Progenitor cell of endocrine pancreas (in vitro differentiated cells): Measurements from ENCODE around the gene ZNF195. TPM values are rescaled to one million over a fixed set of nuclear protein-coding genes. Genes with fewer than 3 reads are reported as not detected.
"Not testable (repeated sequence)": the region's sequence is repeated elsewhere in the genome, so short reads cannot be mapped to it uniquely, and the experiment has no call there.

Experiments used
- DNase-seq: peaks from one replicate; pipeline ENCODE4 v3.0.0; 2021; ENCODE audit warnings: low spot score; ENCODE audit not compliant: unreplicated experiment
- H3K27ac Mint-ChIP-seq: 2 replicates; pipeline ENCODE4 v1.8.0; 2021; ENCODE audit warnings: mild to moderate bottlenecking, moderate library complexity, mixed read lengths
- H3K27me3 Mint-ChIP-seq: 2 replicates; pipeline ENCODE4 v1.8.0; 2021; ENCODE audit warnings: mixed read lengths
- H3K36me3 Mint-ChIP-seq: 2 replicates; pipeline ENCODE4 v1.8.0; 2022; ENCODE audit warnings: mixed read lengths; ENCODE audit not compliant: insufficient read depth
- H3K4me1 Mint-ChIP-seq: 2 replicates; pipeline ENCODE4 v1.8.0; 2021; ENCODE audit warnings: low read depth, mixed read lengths
- H3K4me3 Mint-ChIP-seq: 2 replicates; pipeline ENCODE4 v1.8.0; 2021; ENCODE audit warnings: low read depth, mild to moderate bottlenecking, moderate library complexity, mixed read lengths
- H3K9me3 Mint-ChIP-seq: 2 replicates; pipeline ENCODE4 v1.8.0; 2021; ENCODE audit warnings: low read depth, mixed read lengths
- CTCF ChIP-seq: fragments of 200-600 bp; sonication (generic); IDR thresholded peaks from one replicate; pipeline ENCODE4 v1.5.0; 2021; ENCODE audit warnings: antibody characterized with exemption, mild to moderate bottlenecking; ENCODE audit not compliant: unreplicated experiment
- long read RNA-seq: library from polyadenylated mRNA; unstranded; transcript quantifications from one replicate; pipeline ENCODE4 v2.0.0, GENCODE V29; 2020
- total RNA-seq: library from RNA; stranded (reverse); gene quantifications from 2 replicates; pipeline ENCODE4 v1.2.1, GENCODE V29; 2021

Gene ZNF195
- total RNA-seq: 83.9 and 88.8 TPM in 2 replicates
- long read RNA-seq, transcript ZNF195-203 (5 exons, 3,145 nt): minor isoform, 5 of 341 reads
- long read RNA-seq, transcript ZNF195-215 (6 exons, 2,008 nt): minor isoform, 16 of 341 reads
- long read RNA-seq, transcript ZNF195-204 (4 exons, 2,970 nt): major isoform, 134 of 341 reads
- long read RNA-seq, transcript ZNF195-201 (5 exons, 2,021 nt): minor isoform, 48 of 341 reads
- long read RNA-seq, partial matches to known transcripts: 3 of 341 reads
- long read RNA-seq, other reads (novel, unspliced or antisense): 126 of 341 reads

GRCh38 chr11:3378426-3379423 is at the start of gene ZNF195:
ZNF195 (minus strand) TSS chr11:3379146; CDS start chr11:3379040, 106 bp downstream.
- no peak for TF ChIP-seq CTCF
- Mint-ChIP-seq H3K4me1 (peaks cover 38% of the 10 kb centered on the region), H3K27me3 (no peaks in the 10 kb centered on the region), H3K36me3 (peaks cover 29% of the 10 kb centered on the region), H3K9me3 (no peaks in the 10 kb centered on the region), H3K27ac (peak within 1 kb of the TSS; percentile 99), H3K4me3 (peak within 1 kb of the TSS; percentile 97)
- peak; percentile 96 for DNase-seq

GRCh38 chr11:3428076-3428475 is 49.1 kb upstream of the ZNF195 start:
- not testable (repeated sequence) for H3K36me3 Mint-ChIP-seq, H3K4me3 Mint-ChIP-seq, DNase-seq, H3K27ac Mint-ChIP-seq, H3K9me3 Mint-ChIP-seq
- Mint-ChIP-seq H3K27me3 (peaks cover 37% of the 10 kb centered on the region), H3K4me1 (peaks cover 10% of the 10 kb centered on the region)

GRCh38 chr11:3426541-3426940 is 47.6 kb upstream of the ZNF195 start:
- H3K36me3 Mint-ChIP-seq, H3K9me3 Mint-ChIP-seq, H3K4me3 Mint-ChIP-seq, H3K27ac Mint-ChIP-seq, DNase-seq: not testable (repeated sequence)
- H3K4me1 Mint-ChIP-seq: peaks cover 10% of the 10 kb centered on the region
- H3K27me3 Mint-ChIP-seq: peaks cover 38% of the 10 kb centered on the region

- peaks cover 32% of the 10 kb centered on the region for H3K27me3 Mint-ChIP-seq
- H3K36me3 Mint-ChIP-seq, DNase-seq, H3K9me3 Mint-ChIP-seq, H3K27ac Mint-ChIP-seq: not testable (repeated sequence)
- H3K4me3 Mint-ChIP-seq: peak overlapping the region; percentile 89
- peaks cover 10% of the 10 kb centered on the region for H3K4me1 Mint-ChIP-seq
These were observed 45.0 kb upstream of the ZNF195 start for GRCh38 chr11:3423928-3424327.

- H3K36me3 Mint-ChIP-seq, H3K9me3 Mint-ChIP-seq, H3K27ac Mint-ChIP-seq, DNase-seq: not testable (repeated sequence)
- Mint-ChIP-seq H3K27me3 (peaks cover 26% of the 10 kb centered on the region), H3K4me1 (peaks cover 10% of the 10 kb centered on the region), H3K4me3 (peak overlapping the region; percentile 89)
These were observed 44.3 kb upstream of the ZNF195 start for GRCh38 chr11:3423138-3423731.

GRCh38 chr11:3422380-3423137 is 43.6 kb upstream of the ZNF195 start:
- H3K9me3 Mint-ChIP-seq, H3K36me3 Mint-ChIP-seq: not testable (repeated sequence)
- DNase-seq: peak; percentile 98
- H3K4me1 Mint-ChIP-seq: peaks cover 10% of the 10 kb centered on the region
- peaks cover 23% of the 10 kb centered on the region for H3K27me3 Mint-ChIP-seq
- peak overlapping the region; percentile 89 for H3K4me3 Mint-ChIP-seq
- peak overlapping the region; percentile 96 for H3K27ac Mint-ChIP-seq

- not testable (repeated sequence) for DNase-seq, H3K9me3 Mint-ChIP-seq, H3K36me3 Mint-ChIP-seq
- Mint-ChIP-seq H3K27ac (peak overlapping the region; percentile 41), H3K27me3 (peaks cover 23% of the 10 kb centered on the region), H3K4me3 (peak overlapping the region; percentile 89), H3K4me1 (peaks cover 10% of the 10 kb centered on the region)
These were observed 42.8 kb upstream of the ZNF195 start for GRCh38 chr11:3421608-3422379.

- Mint-ChIP-seq H3K27me3 (peaks cover 20% of the 10 kb centered on the region), H3K4me3 (peak overlapping the region; percentile 29), H3K27ac (peak overlapping the region; percentile 80)
- DNase-seq, H3K4me1 Mint-ChIP-seq, H3K36me3 Mint-ChIP-seq, H3K9me3 Mint-ChIP-seq: not testable (repeated sequence)
These were observed 41.5 kb upstream of the ZNF195 start for GRCh38 chr11:3420281-3421042.

- H3K9me3 Mint-ChIP-seq, H3K27ac Mint-ChIP-seq, H3K4me3 Mint-ChIP-seq, H3K36me3 Mint-ChIP-seq, H3K4me1 Mint-ChIP-seq, DNase-seq: not testable (repeated sequence)
- H3K27me3 Mint-ChIP-seq: peaks cover 18% of the 10 kb centered on the region
These were observed 40.5 kb upstream of the ZNF195 start for GRCh38 chr11:3419496-3419895.
